COR-L47 (cell line): Measurements from ENCODE around the gene C16orf89.
"Not testable (repeated sequence)": the region's sequence is repeated elsewhere in the genome, so short reads cannot be mapped to it uniquely, and the experiment has no call there.

Experiments
- DNase-seq: peaks from one replicate; lab custom pipeline; 2025; lab: John Stamatoyannopoulos, UW

The C16orf89 gene

GRCh38 chr16:5065813-5066212, at the start of gene C16orf89:
TSS of gene C16orf89 (minus strand) at chr16:5065956. CDS start at chr16:5065908, 48 bp downstream.
- no peak for DNase-seq

- not testable (repeated sequence) for DNase-seq
These were observed 45.2 kb upstream of the C16orf89 start for GRCh38 chr16:5110933-5111332.

GRCh38 chr16:5108505-5109158, 42.9 kb upstream of the C16orf89 start:
- DNase-seq: no peak

GRCh38 chr16:5105039-5105438, 39.3 kb upstream of the C16orf89 start:
- not testable (repeated sequence) for DNase-seq

- DNase-seq: not testable (repeated sequence)
These were observed 37.7 kb upstream of the C16orf89 start for GRCh38 chr16:5103296-5104032.

- DNase-seq: not testable (repeated sequence)
These were observed 33.4 kb upstream of the C16orf89 start for GRCh38 chr16:5099174-5099573.

GRCh38 chr16:5098221-5099159, 32.7 kb upstream of the C16orf89 start:
- not testable (repeated sequence) for DNase-seq

GRCh38 chr16:5097470-5098220, 31.9 kb upstream of the C16orf89 start, which contains the start of gene EEF2KMT:
TSS of gene EEF2KMT (minus strand) at chr16:5097795. CDS start at chr16:5097739, 56 bp downstream.
- peak; percentile 98 for DNase-seq

- not testable (repeated sequence) for DNase-seq
These were observed 31.3 kb upstream of the C16orf89 start for GRCh38 chr16:5097061-5097469.

- not testable (repeated sequence) for DNase-seq
These were observed 30.8 kb upstream of the C16orf89 start for GRCh38 chr16:5096437-5097060.

GRCh38 chr16:5095145-5095830, 29.5 kb upstream of the C16orf89 start:
- DNase-seq: not testable (repeated sequence)

GRCh38 chr16:5093746-5094145, 28.0 kb upstream of the C16orf89 start:
- not testable (repeated sequence) for DNase-seq

- DNase-seq: not testable (repeated sequence)
These were observed 27.3 kb upstream of the C16orf89 start for GRCh38 chr16:5093081-5093480.

- not testable (repeated sequence) for DNase-seq
These were observed 24.8 kb upstream of the C16orf89 start for GRCh38 chr16:5090592-5090991.

GRCh38 chr16:5089911-5090555, 24.3 kb upstream of the C16orf89 start:
- DNase-seq: not testable (repeated sequence)

GRCh38 chr16:5088936-5089335, 23.2 kb upstream of the C16orf89 start:
- DNase-seq: not testable (repeated sequence)

GRCh38 chr16:5088086-5088790, 22.5 kb upstream of the C16orf89 start:
- not testable (repeated sequence) for DNase-seq

- not testable (repeated sequence) for DNase-seq
These were observed 20.0 kb upstream of the C16orf89 start for GRCh38 chr16:5085716-5086115.

- not testable (repeated sequence) for DNase-seq
These were observed 19.0 kb upstream of the C16orf89 start for GRCh38 chr16:5084802-5085201.
